GM12878 (cell line): ENCODE measurements around the gene PKM. TPM values are rescaled to one million over a fixed set of nuclear protein-coding genes. Genes with fewer than 3 reads are reported as not detected.

Source experiments
- ATAC-seq: fragments of 200-7000 bp; cut with Tn5 transposase; 3 replicates; pipeline ENCODE4 v1.9.1; 2020; ENCODE audit warnings: mild to moderate bottlenecking, moderate library complexity
- BruUV-seq: library from RNA; stranded (reverse); fragments of 400-500 nt; replicated peaks from 2 replicates; lab custom pipeline; 2021; lab: Mats Ljungman, UMichigan
- CTCF ChIA-PET: fragments of 300-600 bp; sonication (Branson Sonifier 250); formaldehyde crosslinking; extraction: SDS; loops from one replicate; lab custom pipeline; 2021; ENCODE audit warnings: inconsistent platforms; lab: Yijun Ruan, JAX
- POLR2A ChIA-PET: fragments of 350-600 bp; formaldehyde crosslinking; extraction: SDS; loops from one replicate; lab custom pipeline; 2021; ENCODE audit warnings: inconsistent platforms; lab: Charles Lee
- RAD21 ChIA-PET: fragments of 300-600 bp; sonication (Branson Sonifier 250); formaldehyde crosslinking; loops from one replicate; lab custom pipeline; 2023; ENCODE audit warnings: antibody characterized with exemption; ENCODE audit not compliant: unreplicated experiment; lab: Charles Lee
- SMC1A ChIA-PET: fragments of 300-600 bp; sonication (Branson Sonifier 250); formaldehyde crosslinking; loops from one replicate; lab custom pipeline; 2023; ENCODE audit not compliant: unreplicated experiment, uncharacterized antibody; lab: Charles Lee
- DNase-seq: peaks from one replicate; pipeline ENCODE4 v3.0.0-alpha.2; 2011; ENCODE audit warnings: low read depth, low spot score
- FAIRE-seq: peaks from 3 replicates; lab custom pipeline; 2011; peaks lifted over from hg19 to GRCh38; lab: Jason Lieb, UNC
- H2AFZ ChIP-seq: 2 replicates; pipeline ENCODE4 v1.6.0; 2011; ENCODE audit warnings: low read depth, low read length, control low read depth; ENCODE audit not compliant: control insufficient read depth
- H3K27ac ChIP-seq: 2 replicates; pipeline ENCODE4 v1.5.1; 2011; ENCODE audit warnings: control low read depth; ENCODE audit not compliant: control insufficient read depth, insufficient read depth
- H3K27me3 ChIP-seq, 2 experiments: replicated peaks in 1 of 2; 2 replicates each; pipeline versions ENCODE4 v1.6.0 to v1.6.1; 2011; ENCODE audit warnings: low read length in 1 of 2; ENCODE audit not compliant: control insufficient read depth in 2 of 2, insufficient read depth in 2 of 2
- H3K36me3 ChIP-seq, 2 experiments: 2 replicates each; pipeline ENCODE4 v1.5.1; 2011; ENCODE audit warnings: low read length in 1 of 2; ENCODE audit not compliant: control insufficient read depth in 2 of 2, insufficient read depth in 2 of 2
- H3K4me1 ChIP-seq: 2 replicates; pipeline ENCODE4 v1.6.1; 2011; ENCODE audit warnings: mild to moderate bottlenecking, low read length, moderate library complexity, mixed read lengths; ENCODE audit not compliant: control insufficient read depth, insufficient read depth
- H3K4me2 ChIP-seq: 2 replicates; pipeline ENCODE4 v1.6.0; 2011; ENCODE audit warnings: control low read depth; ENCODE audit not compliant: control insufficient read depth, insufficient read depth
- H3K4me3 ChIP-seq: fragments of 200-600 bp; sonication (generic); 2 replicates; pipeline ENCODE4 v1.5.1; 2016
- H3K79me2 ChIP-seq: 2 replicates; pipeline ENCODE4 v1.6.0; 2011; ENCODE audit warnings: low read length; ENCODE audit not compliant: control insufficient read depth, insufficient read depth
- H3K9ac ChIP-seq: 2 replicates; pipeline ENCODE4 v1.8.0; 2011; ENCODE audit warnings: low read length, control low read depth, mixed read lengths; ENCODE audit not compliant: control insufficient read depth, insufficient read depth
- H3K9me3 ChIP-seq: replicated peaks from 3 replicates; pipeline ENCODE4 v1.5.1; 2011; ENCODE audit warnings: mild to moderate bottlenecking, low read length; ENCODE audit not compliant: control insufficient read depth, insufficient read depth
- H4K20me1 ChIP-seq: 2 replicates; pipeline ENCODE4 v1.6.0; 2011; ENCODE audit not compliant: control insufficient read depth, insufficient read depth
- BACH1 ChIP-seq: fragments of 450-650 bp; IDR thresholded peaks from 2 replicates; pipeline ENCODE4 v1.6.1; 2017; ENCODE audit warnings: mild to moderate bottlenecking, borderline replicate concordance
- BCL11A ChIP-seq: IDR thresholded peaks from 2 replicates; pipeline ENCODE4 v1.6.1; 2011; ENCODE audit warnings: low read depth, low read length
- BHLHE40 ChIP-seq, 2 experiments: fragments of 450-650 bp in 1 of 2; IDR thresholded peaks; 2 replicates each; pipeline ENCODE4 v1.6.1; 2011 to 2017; ENCODE audit warnings: low read depth in 2 of 2, borderline replicate concordance in 1 of 2, improper control_type of control experiment in 1 of 2, low read length in 1 of 2, mild to moderate bottlenecking in 1 of 2
- CREB1 ChIP-seq: IDR thresholded peaks from 2 replicates; pipeline ENCODE4 v1.6.1; 2012; ENCODE audit warnings: low read depth, mild to moderate bottlenecking, inconsistent platforms
- FOXK2 ChIP-seq: fragments of 450-650 bp; IDR thresholded peaks from 2 replicates; pipeline ENCODE4 v1.6.1; 2017; ENCODE audit warnings: mild to moderate bottlenecking, moderate library complexity
- JUND ChIP-seq: IDR thresholded peaks from 2 replicates; pipeline ENCODE4 v1.6.1; 2012; ENCODE audit warnings: low read depth, mild to moderate bottlenecking, low read length, improper control_type of control experiment, moderate library complexity
- MEF2A ChIP-seq: IDR thresholded peaks from 2 replicates; pipeline ENCODE4 v1.6.1; 2011; ENCODE audit warnings: low read depth, mild to moderate bottlenecking, low read length, moderate library complexity; ENCODE audit not compliant: insufficient read depth
- NFIC ChIP-seq: IDR thresholded peaks from 2 replicates; pipeline ENCODE4 v1.6.1; 2012; ENCODE audit warnings: low read depth, mild to moderate bottlenecking, inconsistent platforms, low read length, moderate library complexity
- NFYB ChIP-seq: IDR thresholded peaks from 2 replicates; pipeline ENCODE4 v1.6.1; 2011; ENCODE audit warnings: low read depth, mild to moderate bottlenecking, low read length, improper control_type of control experiment, moderate library complexity; ENCODE audit not compliant: insufficient read depth
- PML ChIP-seq: IDR thresholded peaks from 2 replicates; pipeline ENCODE4 v1.6.1; 2012; ENCODE audit warnings: low read length, inconsistent platforms
- RFX5 ChIP-seq: IDR thresholded peaks from 2 replicates; pipeline ENCODE4 v1.6.1; 2011; ENCODE audit warnings: low read depth, low read length, improper control_type of control experiment
- SREBF1 ChIP-seq: IDR thresholded peaks from 2 replicates; pipeline ENCODE4 v1.6.1; 2012; ENCODE audit warnings: mild to moderate bottlenecking, low read length
- TAF1 ChIP-seq: IDR thresholded peaks from 2 replicates; pipeline ENCODE4 v1.6.1; 2011; ENCODE audit warnings: mild to moderate bottlenecking, low read depth, low read length, borderline replicate concordance
- WRNIP1 ChIP-seq: IDR thresholded peaks from 2 replicates; pipeline ENCODE4 v1.6.1; 2011; ENCODE audit warnings: low read depth, low read length, improper control_type of control experiment, borderline replicate concordance
- YBX1 ChIP-seq: fragments of 450-650 bp; IDR thresholded peaks from 2 replicates; pipeline ENCODE4 v1.6.1; 2016; ENCODE audit warnings: antibody characterized with exemption
- ZNF622 ChIP-seq: fragments of 450-650 bp; IDR thresholded peaks from 2 replicates; pipeline ENCODE4 v1.6.1; 2017; ENCODE audit warnings: mild to moderate bottlenecking, inconsistent platforms
- WGBS: methylation state at CpG from one replicate; pipeline ENCODE4 v1.1.6; 2016; ENCODE audit warnings: low lambda C conversion rate; ENCODE audit not compliant: insufficient replicate concordance, insufficient coverage; ENCODE audit errors: missing lambda C conversion rate; 5-methylcytosine and 5-hydroxymethylcytosine counted together
- in situ Hi-C: fragments of 300-500 bp; cut with MboI; formaldehyde crosslinking; loops from 9 replicates; pipeline ENCODE4 v1.14.3; 2018; ENCODE audit warnings: mixed read lengths
- intact Hi-C: fragments of 100-400 bp; cut with micrococcal nuclease; formaldehyde crosslinking; loops from one replicate; pipeline ENCODE4 v1.14.2; 2022; ENCODE audit not compliant: unreplicated experiment
- polyA plus RNA-seq, 11 experiments: library from polyadenylated mRNA; depleted of rRNA in 4 of 11; unstranded in 6 of 11; stranded (reverse) in 5 of 11; fragments of >200 nt; fragmentation: Nextera tagmentation in 4 of 11; fragmentation: Illumina TruSeq in 1 of 11; extraction: Ambion mirVana in 4 of 11; extraction: Trizol in 1 of 11; gene quantifications; 1 replicate in 1 of 11; 2 replicates in 10 of 11; pipeline versions ENCODE4 v1.2.1 to v1.2.3, GENCODE V29; 2011 to 2016; ENCODE audit warnings: inconsistent platforms in 2 of 11, missing spikeins in 2 of 11, low read depth in 1 of 11
- total RNA-seq, 4 experiments: library from RNA; depleted of rRNA in 3 of 4; stranded (reverse); fragments of >200 nt in 3 of 4; fragmentation: Illumina TruSeq in 1 of 4; extraction: Trizol in 1 of 4; gene quantifications; 2 replicates each; pipeline versions ENCODE4 v1.2.1 to v1.2.3, GENCODE V29; 2013 to 2021
- TF ChIP-seq, protein P1 (sequence below): IDR thresholded peaks from 2 replicates; pipeline ENCODE4 v1.6.1; 2012; ENCODE audit warnings: low read length, inconsistent platforms
- TF ChIP-seq, protein P2 (sequence below): fragments of 450-650 bp; IDR thresholded peaks from 2 replicates; pipeline ENCODE4 v1.6.1; 2017; ENCODE audit warnings: mild to moderate bottlenecking, moderate library complexity

The PKM gene
- total and polyA plus RNA-seq, 10 of the 15 experiments (the other 5 are each of a cell fraction or from before 2014, with no cell fraction given) = 491 to 2,011 (median 1,433) TPM

DNA sequence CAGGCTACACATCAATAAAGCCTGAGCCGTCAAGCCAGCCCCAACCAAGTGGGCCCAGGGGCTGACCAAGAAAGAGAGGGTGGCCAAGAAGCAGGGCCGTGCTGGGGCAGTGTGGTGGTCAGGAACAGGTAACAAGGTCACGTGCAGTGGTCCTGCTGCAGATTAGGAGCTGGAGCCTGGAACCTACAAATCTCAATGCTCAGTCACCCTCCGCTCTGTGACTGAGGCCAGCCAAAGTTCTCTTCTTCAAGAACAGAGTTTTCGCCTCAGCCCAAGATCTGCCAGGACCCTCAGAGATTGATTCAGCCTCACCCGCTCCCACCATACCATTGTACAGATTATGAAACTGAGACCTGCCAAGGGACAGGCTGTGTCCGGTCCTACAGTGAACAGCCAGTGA lies 60.3 kb downstream of the PKM start:
- POLR2A ChIA-PET = no interaction called here
- in situ Hi-C loops (no loop called here), intact Hi-C loops (no loop called here)
- no peak overlapping the region for H3K4me3 ChIP-seq
- no peaks in the 10 kb centered on the region for H3K9me3 ChIP-seq
- TF ChIP-seq BHLHE40 (IDR thresholded peaks at IDR 0.05; ENCODE audit: borderline replicate concordance in 1 of 2, low read depth in 2 of 2, low read length in 1 of 2) = no peak
- no peak for TF ChIP-seq NFIC
- TF ChIP-seq ZNF622 = no peak
- TF ChIP-seq YBX1 = no peak
- TF ChIP-seq RFX5 = no peak
- no peak for TF ChIP-seq CREB1
- no peak for TF ChIP-seq BCL11A
- TF ChIP-seq, protein P1, sequence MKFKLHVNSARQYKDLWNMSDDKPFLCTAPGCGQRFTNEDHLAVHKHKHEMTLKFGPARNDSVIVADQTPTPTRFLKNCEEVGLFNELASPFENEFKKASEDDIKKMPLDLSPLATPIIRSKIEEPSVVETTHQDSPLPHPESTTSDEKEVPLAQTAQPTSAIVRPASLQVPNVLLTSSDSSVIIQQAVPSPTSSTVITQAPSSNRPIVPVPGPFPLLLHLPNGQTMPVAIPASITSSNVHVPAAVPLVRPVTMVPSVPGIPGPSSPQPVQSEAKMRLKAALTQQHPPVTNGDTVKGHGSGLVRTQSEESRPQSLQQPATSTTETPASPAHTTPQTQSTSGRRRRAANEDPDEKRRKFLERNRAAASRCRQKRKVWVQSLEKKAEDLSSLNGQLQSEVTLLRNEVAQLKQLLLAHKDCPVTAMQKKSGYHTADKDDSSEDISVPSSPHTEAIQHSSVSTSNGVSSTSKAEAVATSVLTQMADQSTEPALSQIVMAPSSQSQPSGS = no peak
- TF ChIP-seq WRNIP1 = no peak
- TF ChIP-seq BACH1 = no peak
- no peak for TF ChIP-seq FOXK2
- TF ChIP-seq NFYB = no peak
- TF ChIP-seq PML = no peak
- TF ChIP-seq TAF1 = no peak
- TF ChIP-seq, protein P2, sequence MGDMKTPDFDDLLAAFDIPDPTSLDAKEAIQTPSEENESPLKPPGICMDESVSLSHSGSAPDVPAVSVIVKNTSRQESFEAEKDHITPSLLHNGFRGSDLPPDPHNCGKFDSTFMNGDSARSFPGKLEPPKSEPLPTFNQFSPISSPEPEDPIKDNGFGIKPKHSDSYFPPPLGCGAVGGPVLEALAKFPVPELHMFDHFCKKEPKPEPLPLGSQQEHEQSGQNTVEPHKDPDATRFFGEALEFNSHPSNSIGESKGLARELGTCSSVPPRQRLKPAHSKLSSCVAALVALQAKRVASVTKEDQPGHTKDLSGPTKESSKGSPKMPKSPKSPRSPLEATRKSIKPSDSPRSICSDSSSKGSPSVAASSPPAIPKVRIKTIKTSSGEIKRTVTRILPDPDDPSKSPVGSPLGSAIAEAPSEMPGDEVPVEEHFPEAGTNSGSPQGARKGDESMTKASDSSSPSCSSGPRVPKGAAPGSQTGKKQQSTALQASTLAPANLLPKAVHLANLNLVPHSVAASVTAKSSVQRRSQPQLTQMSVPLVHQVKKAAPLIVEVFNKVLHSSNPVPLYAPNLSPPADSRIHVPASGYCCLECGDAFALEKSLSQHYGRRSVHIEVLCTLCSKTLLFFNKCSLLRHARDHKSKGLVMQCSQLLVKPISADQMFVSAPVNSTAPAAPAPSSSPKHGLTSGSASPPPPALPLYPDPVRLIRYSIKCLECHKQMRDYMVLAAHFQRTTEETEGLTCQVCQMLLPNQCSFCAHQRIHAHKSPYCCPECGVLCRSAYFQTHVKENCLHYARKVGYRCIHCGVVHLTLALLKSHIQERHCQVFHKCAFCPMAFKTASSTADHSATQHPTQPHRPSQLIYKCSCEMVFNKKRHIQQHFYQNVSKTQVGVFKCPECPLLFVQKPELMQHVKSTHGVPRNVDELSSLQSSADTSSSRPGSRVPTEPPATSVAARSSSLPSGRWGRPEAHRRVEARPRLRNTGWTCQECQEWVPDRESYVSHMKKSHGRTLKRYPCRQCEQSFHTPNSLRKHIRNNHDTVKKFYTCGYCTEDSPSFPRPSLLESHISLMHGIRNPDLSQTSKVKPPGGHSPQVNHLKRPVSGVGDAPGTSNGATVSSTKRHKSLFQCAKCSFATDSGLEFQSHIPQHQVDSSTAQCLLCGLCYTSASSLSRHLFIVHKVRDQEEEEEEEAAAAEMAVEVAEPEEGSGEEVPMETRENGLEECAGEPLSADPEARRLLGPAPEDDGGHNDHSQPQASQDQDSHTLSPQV = no peak
- TF ChIP-seq JUND = no peak
- TF ChIP-seq MEF2A = no peak
- no peak for TF ChIP-seq SREBF1
- H2AFZ ChIP-seq = no peak overlapping the region
- no peaks in the 10 kb centered on the region; the same call in 1 of the 2 replicates for H3K4me1 ChIP-seq
- no peak overlapping the region for H3K9ac ChIP-seq
- 44% methylated on average over 6 of the region's 7 CpGs for WGBS
- H3K27ac ChIP-seq = no peak overlapping the region
- no peak for ATAC-seq
- H3K79me2 ChIP-seq = no peaks in the 10 kb centered on the region
- SMC1A ChIA-PET = no interaction called here
- H4K20me1 ChIP-seq = no peaks in the 10 kb centered on the region
- no peak for FAIRE-seq
- no TSS peak for BruUV-seq
- CTCF ChIA-PET = no interaction called here
- peaks cover 0 to 2% of the 10 kb centered on the region in 2 experiments; a peak in 2 of 4 replicates for H3K27me3 ChIP-seq
- H3K4me2 ChIP-seq = no peak overlapping the region
- RAD21 ChIA-PET = no interaction called here
- H3K36me3 ChIP-seq = no peaks in the 10 kb centered on the region
- no peak for DNase-seq
